ENCODE results near the gene RALGAPA2. TPM values are rescaled to one million over a fixed set of nuclear protein-coding genes. Genes with fewer than 3 reads are reported as not detected.

RALGAPA2 gene
- total RNA-seq, 1 donor = 10.8 TPM

DNA sequence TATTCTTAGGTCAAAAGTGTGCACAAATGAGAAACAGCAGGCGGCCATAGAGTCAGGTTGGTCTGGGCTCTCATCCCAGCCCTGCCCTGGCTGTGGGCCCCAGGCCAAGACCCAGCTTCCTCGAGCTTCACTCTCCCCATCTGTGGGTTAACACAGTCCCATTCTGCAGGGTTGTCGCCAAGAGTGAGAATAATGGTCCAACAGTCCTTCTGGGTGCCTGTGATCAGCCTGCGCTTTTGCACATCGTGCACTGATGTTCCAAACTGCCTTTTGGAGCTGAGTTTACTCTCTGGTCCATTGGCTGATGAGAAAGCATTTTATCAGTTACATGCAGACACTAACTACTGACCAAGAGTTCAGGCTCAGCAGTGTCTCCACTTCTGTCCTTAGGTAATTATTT lies 261.9 kb downstream of the RALGAPA2 start:
- peak; percentile 34 for DNase-seq (ENCODE audit: low read depth)
- TF ChIP-seq, protein P1, sequence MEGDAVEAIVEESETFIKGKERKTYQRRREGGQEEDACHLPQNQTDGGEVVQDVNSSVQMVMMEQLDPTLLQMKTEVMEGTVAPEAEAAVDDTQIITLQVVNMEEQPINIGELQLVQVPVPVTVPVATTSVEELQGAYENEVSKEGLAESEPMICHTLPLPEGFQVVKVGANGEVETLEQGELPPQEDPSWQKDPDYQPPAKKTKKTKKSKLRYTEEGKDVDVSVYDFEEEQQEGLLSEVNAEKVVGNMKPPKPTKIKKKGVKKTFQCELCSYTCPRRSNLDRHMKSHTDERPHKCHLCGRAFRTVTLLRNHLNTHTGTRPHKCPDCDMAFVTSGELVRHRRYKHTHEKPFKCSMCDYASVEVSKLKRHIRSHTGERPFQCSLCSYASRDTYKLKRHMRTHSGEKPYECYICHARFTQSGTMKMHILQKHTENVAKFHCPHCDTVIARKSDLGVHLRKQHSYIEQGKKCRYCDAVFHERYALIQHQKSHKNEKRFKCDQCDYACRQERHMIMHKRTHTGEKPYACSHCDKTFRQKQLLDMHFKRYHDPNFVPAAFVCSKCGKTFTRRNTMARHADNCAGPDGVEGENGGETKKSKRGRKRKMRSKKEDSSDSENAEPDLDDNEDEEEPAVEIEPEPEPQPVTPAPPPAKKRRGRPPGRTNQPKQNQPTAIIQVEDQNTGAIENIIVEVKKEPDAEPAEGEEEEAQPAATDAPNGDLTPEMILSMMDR (IDR thresholded peaks at IDR 0.05; ENCODE audit: insufficient read depth, low read length) = no peak

DNA sequence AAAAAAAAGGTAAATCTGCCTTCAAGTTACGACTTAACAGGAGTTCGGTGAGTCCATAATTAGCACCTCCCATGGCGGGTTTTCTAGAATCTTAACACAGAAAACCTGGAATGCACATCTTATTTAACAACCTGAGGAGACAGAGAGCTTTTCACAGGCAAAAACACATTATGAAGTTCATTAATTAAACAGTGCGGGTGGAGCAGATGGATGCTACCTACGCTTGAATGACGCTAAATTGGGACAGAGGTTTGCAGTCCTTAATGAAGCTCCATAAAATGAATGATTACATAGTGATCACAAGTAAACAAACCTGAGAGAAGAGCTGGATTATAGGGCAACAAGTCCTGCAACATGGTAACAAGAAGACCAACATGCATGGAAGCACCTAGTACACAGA lies 263.6 kb downstream of the RALGAPA2 start:
- TF ChIP-seq, protein P1 (IDR thresholded peaks at IDR 0.05; ENCODE audit: insufficient read depth, low read length) = no peak
- H3K4me3 ChIP-seq (ENCODE audit: low read depth, low read length) = no peak overlapping the region
- DNase-seq (ENCODE audit: low read depth) = no peak

More for the DNA sequence above, 261.9 kb downstream of the RALGAPA2 start:
- H3K4me3 ChIP-seq (ENCODE audit: low read depth, low read length) = no peak overlapping the region

- H3K4me3 ChIP-seq (ENCODE audit: low read depth, low read length) = no peak overlapping the region
- TF ChIP-seq, protein P1 (IDR thresholded peaks at IDR 0.05; ENCODE audit: insufficient read depth, low read length) = no peak
- no peak for DNase-seq (ENCODE audit: low read depth)
Observed at GRCh38 chr20:20447196-20447595, 265.2 kb downstream of the RALGAPA2 start.

DNA sequence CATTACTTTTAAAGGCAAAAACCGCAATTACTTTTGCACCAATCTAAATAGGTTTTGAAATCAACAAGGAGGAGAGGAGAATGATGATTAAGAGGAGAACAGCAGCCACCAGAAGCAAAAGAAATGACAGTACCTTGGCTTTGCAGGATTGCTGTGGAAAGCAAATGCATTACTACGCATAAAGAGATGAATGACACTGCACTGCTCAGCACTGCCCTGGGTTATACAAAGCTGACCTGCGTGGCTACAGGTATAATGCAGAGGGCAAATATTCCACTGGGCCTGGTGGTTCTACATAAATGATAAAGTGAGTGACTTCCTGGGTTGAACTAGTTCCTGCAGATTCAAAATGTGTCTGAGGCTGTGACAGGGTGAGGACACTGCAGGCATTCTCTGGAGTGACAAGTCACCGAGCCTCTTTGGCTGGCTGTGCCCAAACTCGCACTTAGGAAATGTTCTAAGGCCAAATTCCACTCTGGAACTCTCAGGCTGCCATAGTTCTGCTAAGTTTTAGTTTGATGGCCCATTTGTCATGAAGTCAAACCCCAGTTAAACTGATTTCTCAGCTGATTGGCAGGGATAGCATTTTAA lies 265.9 kb downstream of the RALGAPA2 start:
- H3K4me3 ChIP-seq (ENCODE audit: low read depth, low read length) = no peak overlapping the region
- DNase-seq (ENCODE audit: low read depth) = no peak
- TF ChIP-seq, protein P1 (IDR thresholded peaks at IDR 0.05; ENCODE audit: insufficient read depth, low read length) = no peak

- H3K4me3 ChIP-seq (ENCODE audit: low read depth, low read length) = no peak overlapping the region
- no peak for DNase-seq (ENCODE audit: low read depth)
- TF ChIP-seq, protein P1 (IDR thresholded peaks at IDR 0.05; ENCODE audit: insufficient read depth, low read length) = no peak
Observed at GRCh38 chr20:20446001-20446400, 266.4 kb downstream of the RALGAPA2 start.

DNA sequence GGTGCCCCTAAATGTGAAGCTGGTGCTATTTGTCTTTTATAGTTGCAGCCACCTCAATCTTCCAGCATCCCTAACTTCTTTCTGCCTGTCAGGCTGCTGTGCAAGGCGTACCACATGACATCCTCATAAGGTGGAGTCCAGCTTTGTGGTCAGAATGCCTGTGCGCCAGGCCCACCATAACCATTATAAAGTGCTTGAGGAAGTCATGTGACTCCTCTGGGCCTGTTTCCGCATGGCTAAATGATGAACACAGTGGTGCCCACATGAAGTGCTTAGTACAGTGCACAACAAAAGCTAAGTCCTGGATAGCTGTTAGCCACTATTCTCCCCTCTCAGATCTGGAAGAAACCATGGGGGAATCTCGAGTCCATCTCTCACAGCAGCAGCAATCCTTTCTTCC lies 268.9 kb downstream of the RALGAPA2 start:
- no peak for DNase-seq (ENCODE audit: low read depth)
- TF ChIP-seq, protein P1 (IDR thresholded peaks at IDR 0.05; ENCODE audit: insufficient read depth, low read length) = no peak
- no peak overlapping the region for H3K4me3 ChIP-seq (ENCODE audit: low read depth, low read length)

DNA sequence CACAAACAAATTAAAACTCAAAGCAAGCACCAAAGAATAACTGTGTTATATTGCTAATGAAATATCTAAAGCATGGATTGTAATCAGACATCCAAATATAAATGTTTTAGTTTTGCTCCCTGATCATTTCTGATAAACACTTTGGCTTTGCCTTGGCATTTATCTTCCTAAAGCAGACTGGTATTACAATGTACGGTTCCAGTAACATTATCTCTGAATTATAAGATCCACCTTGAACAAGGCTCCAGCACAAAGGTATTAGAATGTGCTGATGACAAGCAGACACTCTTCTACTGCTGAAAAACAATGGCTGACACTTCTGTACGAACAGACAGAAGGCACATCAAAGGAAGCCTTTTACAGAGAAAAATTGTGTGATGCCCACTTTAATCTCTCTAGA lies 270.0 kb downstream of the RALGAPA2 start:
- H3K4me3 ChIP-seq (ENCODE audit: low read depth, low read length) = no peak overlapping the region
- TF ChIP-seq, protein P1 (IDR thresholded peaks at IDR 0.05; ENCODE audit: insufficient read depth, low read length) = no peak
- DNase-seq (ENCODE audit: low read depth) = no peak

Data from fibroblast of the aortic adventitia (primary cell).